ENCODE measurements around the gene ELP5. TPM values are rescaled to one million over a fixed set of nuclear protein-coding genes. Genes with fewer than 3 reads are reported as not detected.
A peak's percentile ranks its signal among the peaks of the same experiment; 100 is the strongest.

ELP5 gene
- total RNA-seq, 1 experiment from 2014 or later = 49.6 TPM

DNA sequence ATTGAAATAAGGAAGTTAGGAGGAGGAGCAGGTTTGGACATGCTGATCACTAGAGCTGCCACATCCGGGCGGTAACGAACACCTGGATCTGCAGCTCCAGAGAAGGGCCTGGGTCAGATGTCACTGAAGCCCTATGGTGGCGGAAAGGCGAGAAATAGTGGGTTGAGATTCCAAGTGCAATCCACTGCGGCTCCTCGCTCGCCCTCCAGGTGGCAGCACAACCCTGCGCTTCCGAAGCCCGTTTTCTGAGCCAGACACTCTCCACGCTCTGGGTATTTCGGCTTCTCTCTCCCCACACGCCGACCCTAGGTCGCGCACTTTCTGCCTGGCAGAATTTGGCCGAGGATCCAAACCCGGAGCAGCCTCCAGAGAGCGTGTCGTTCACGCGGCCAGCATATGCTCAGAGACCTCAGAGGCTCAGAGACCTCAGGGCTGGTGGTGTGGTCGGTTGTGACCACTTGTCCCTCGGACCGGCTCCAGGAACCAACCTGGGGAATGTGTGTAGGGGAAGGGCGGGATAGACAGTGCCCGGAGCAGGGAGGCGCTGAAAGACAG lies 28.6 kb downstream of the ELP5 start:
- Histone ChIP-seq H2AK5ac (ENCODE audit: insufficient read length, low read length) (no peak overlapping the region), H2BK15ac (ENCODE audit: low read depth, low read length) (no peak overlapping the region), H3K4me1 (ENCODE audit: insufficient read depth, low read length) (peaks cover 4% of the 10 kb centered on the region; the same call in 1 of the 2 replicates), H3K9ac (ENCODE audit: extremely low read depth, insufficient read length, low read length) (no peak overlapping the region), H4K20me1 (ENCODE audit: control insufficient read depth, insufficient read depth, insufficient read length) (no peaks in the 10 kb centered on the region), H3T11ph (ENCODE audit: low read length) (no peak overlapping the region), H2BK20ac (ENCODE audit: low read depth, low read length, poor library complexity, severe bottlenecking) (no peak overlapping the region), H3K14ac (ENCODE audit: insufficient read depth, low read length) (peak overlapping the region; percentile 55; the same call in 1 of the 2 replicates), H3K27ac (ENCODE audit: insufficient read length, low read depth, low read length) (peak overlapping the region; percentile 78), H3K18ac (ENCODE audit: insufficient read length, low read depth, low read length) (peak overlapping the region; percentile 41), H3K79me2 (ENCODE audit: insufficient read depth, low read length) (no peaks in the 10 kb centered on the region), H4K5ac (ENCODE audit: insufficient read length, low read depth, low read length) (no peak overlapping the region), H3K4ac (ENCODE audit: low read depth, low read length) (no peak overlapping the region), H4K91ac (ENCODE audit: insufficient read length, low read depth, low read length) (no peak overlapping the region), H3K56ac (ENCODE audit: insufficient read length, low read depth, low read length) (no peak overlapping the region), H2AFZ (ENCODE audit: low read length) (peak overlapping the region; percentile 42), H3K79me1 (ENCODE audit: insufficient read depth, low read depth, low read length, poor library complexity, severe bottlenecking) (no peaks in the 10 kb centered on the region), H3K27me3 (ENCODE audit: insufficient read depth, low read length) (no peaks in the 10 kb centered on the region), H2BK5ac (ENCODE audit: insufficient read length, low read length) (no peak overlapping the region), H2BK120ac (ENCODE audit: low read depth, low read length, poor library complexity, severe bottlenecking) (no peak overlapping the region), H3K23ac (ENCODE audit: insufficient read length, low read depth, low read length) (no peak overlapping the region), H3K23me2 (ENCODE audit: insufficient read length, low read depth, low read length, poor library complexity, severe bottlenecking) (peaks cover 12% of the 10 kb centered on the region), H2BK12ac (ENCODE audit: insufficient read length, low read depth, low read length) (no peak overlapping the region), H3K9me3 (ENCODE audit: control insufficient read depth, low read depth, low read length) (no peaks in the 10 kb centered on the region), H3K4me2 (ENCODE audit: insufficient read depth, insufficient read length, low read length) (peak overlapping the region; percentile 75), H4K8ac (replicated peaks; ENCODE audit: insufficient read length, low read depth, low read length) (no peak overlapping the region)
- no CpG with 5 or more reads among the region's 29 CpGs for WGBS (ENCODE audit: extremely low coverage, insufficient read length, low lambda C conversion rate)
- Mint-ChIP-seq H3K4me3 (peak overlapping the region; percentile 76 to 92), H3K9me3 (no peaks in the 10 kb centered on the region), H3K4me1 (peaks cover 16 to 23% of the 10 kb centered on the region in 2 experiments), H3K27me3 (ENCODE audit: low read depth) (peaks cover 13% of the 10 kb centered on the region), H3K27ac (peak overlapping the region in 2 of 3 experiments; percentile 77 to 90; a peak in 3 of 7 replicates), H3K36me3 (ENCODE audit: insufficient read depth in 1 of 3, low read depth in 3 of 3) (peaks cover 0 to 7% (median 2%) of the 10 kb centered on the region in 3 experiments; a peak in 3 of 7 replicates)
- TF ChIP-seq, protein P1, sequence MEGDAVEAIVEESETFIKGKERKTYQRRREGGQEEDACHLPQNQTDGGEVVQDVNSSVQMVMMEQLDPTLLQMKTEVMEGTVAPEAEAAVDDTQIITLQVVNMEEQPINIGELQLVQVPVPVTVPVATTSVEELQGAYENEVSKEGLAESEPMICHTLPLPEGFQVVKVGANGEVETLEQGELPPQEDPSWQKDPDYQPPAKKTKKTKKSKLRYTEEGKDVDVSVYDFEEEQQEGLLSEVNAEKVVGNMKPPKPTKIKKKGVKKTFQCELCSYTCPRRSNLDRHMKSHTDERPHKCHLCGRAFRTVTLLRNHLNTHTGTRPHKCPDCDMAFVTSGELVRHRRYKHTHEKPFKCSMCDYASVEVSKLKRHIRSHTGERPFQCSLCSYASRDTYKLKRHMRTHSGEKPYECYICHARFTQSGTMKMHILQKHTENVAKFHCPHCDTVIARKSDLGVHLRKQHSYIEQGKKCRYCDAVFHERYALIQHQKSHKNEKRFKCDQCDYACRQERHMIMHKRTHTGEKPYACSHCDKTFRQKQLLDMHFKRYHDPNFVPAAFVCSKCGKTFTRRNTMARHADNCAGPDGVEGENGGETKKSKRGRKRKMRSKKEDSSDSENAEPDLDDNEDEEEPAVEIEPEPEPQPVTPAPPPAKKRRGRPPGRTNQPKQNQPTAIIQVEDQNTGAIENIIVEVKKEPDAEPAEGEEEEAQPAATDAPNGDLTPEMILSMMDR (conservative IDR thresholded peaks at IDR 0.05) = peak; percentile 86
- peak; percentile 98 for DNase-seq
